RWPE1 (cell line): ENCODE data around the gene SGCA.
A peak's percentile ranks its signal among the peaks of the same experiment; 100 is the strongest.

Source experiments
- CTCF ChIA-PET: fragments of 350-600 bp; sonication (Branson Sonifier 250); formaldehyde crosslinking; extraction: SDS; loops from one replicate; lab custom pipeline; 2021; lab: Yijun Ruan, JAX
- POLR2A ChIA-PET: fragments of 400-600 bp; formaldehyde crosslinking; extraction: SDS; loops from one replicate; lab custom pipeline; 2020; ENCODE audit warnings: antibody characterized with exemption; ENCODE audit not compliant: low non-redundant PET; lab: Yijun Ruan, JAX
- DNase-seq: peaks from one replicate; pipeline ENCODE4 v3.0.0; 2012; ENCODE audit warnings: low spot score
- H3K27ac ChIP-seq: fragments of 450-650 bp; 2 replicates; pipeline ENCODE4 v1.5.1; 2017
- CTCF ChIP-seq: fragments of 450-650 bp; conservative IDR thresholded peaks from 2 replicates; pipeline ENCODE4 v1.5.1; 2017; ENCODE audit warnings: low read depth, mild to moderate bottlenecking

SGCA gene

GRCh38 chr17:50165867-50166517, at the start of gene SGCA:
TSS of gene SGCA (plus strand) at chr17:50166005. CDS start at chr17:50166041, 36 bp downstream.
- TF ChIP-seq CTCF = no peak
- ChIA-PET CTCF (interaction anchor here (0.6 to 1.1 kb wide), 3 partner anchors 12 to 132 kb away, joined by 4 to 7 read pairs (median 4); no protein-coding TSS in a partner anchor), POLR2A (interaction anchor here (0.6 kb wide), 1 partner anchor 283 kb away, joined by 8 read pairs; no protein-coding TSS in a partner anchor)
- DNase-seq = no peak
- peak within 1 kb of the TSS; percentile 56 for H3K27ac ChIP-seq

- ChIA-PET POLR2A (no interaction called here), CTCF (interaction anchor here (0.6 to 1.7 kb wide), 6 partner anchors 9 to 777 kb away, joined by 3 to 4 read pairs (median 3); partner anchors contain the start of gene PDK2)
- peak; percentile 60 for DNase-seq
Measured at GRCh38 chr17:50117202-50118051, 48.4 kb upstream of the SGCA start.

GRCh38 chr17:50118076-50118827, 47.6 kb upstream of the SGCA start:
- TF ChIP-seq CTCF = no peak
- ChIA-PET POLR2A (no interaction called here), CTCF (interaction anchor here (0.9 to 1.7 kb wide), 2 partner anchors 9 to 31 kb away, joined by 3 read pairs; no protein-coding TSS in a partner anchor)
- H3K27ac ChIP-seq = no peak overlapping the region
- DNase-seq = no peak

More at GRCh38 chr17:50117202-50118051, 48.4 kb upstream of the SGCA start:
- H3K27ac ChIP-seq = no peak overlapping the region
- TF ChIP-seq CTCF = peak; percentile 85

GRCh38 chr17:50118828-50119218, 47.0 kb upstream of the SGCA start:
- ChIA-PET CTCF (interaction anchor here (0.9 kb wide), 1 partner anchor 10 kb away, joined by 3 read pairs; no protein-coding TSS in a partner anchor), POLR2A (no interaction called here)
- TF ChIP-seq CTCF = no peak
- no peak for DNase-seq
- no peak overlapping the region for H3K27ac ChIP-seq

- H3K27ac ChIP-seq = no peak overlapping the region
- ChIA-PET POLR2A (no interaction called here), CTCF (no interaction called here)
- no peak for DNase-seq
- no peak for TF ChIP-seq CTCF
Measured at GRCh38 chr17:50120475-50121253, 45.1 kb upstream of the SGCA start.
